Measurements from ENCODE around the gene TIPARP.

Gene TIPARP

GRCh38 chr3:156674046-156674910 is at the start of gene TIPARP:
Gene TIPARP (plus strand): TSS chr3:156674590. CDS start chr3:156677698, 3,108 bp downstream.
- POLR2A ChIA-PET: interaction anchor here (0.5 to 2.5 kb wide), 7 partner anchors 10 to 801 kb away, joined by 3 to 11 read pairs (median 4); no protein-coding TSS in a partner anchor
- DNase-seq (ENCODE audit: extremely low spot score): peak; percentile 98
- peak; percentile 78 for TF ChIP-seq CTCF (IDR thresholded peaks at IDR 0.05; ENCODE audit: control extremely low read depth, extremely low read depth, low read depth, missing control alignments)
- CTCF ChIA-PET: interaction anchor here (0.6 to 14.1 kb wide), 55 partner anchors 9 to 524 kb away, joined by 3 to 212 read pairs (median 4); partner anchors contain the start of gene SSR3

GRCh38 chr3:156626104-156626503 is 48.3 kb upstream of the TIPARP start:
- ChIA-PET CTCF (interaction anchor here (1.0 to 5.2 kb wide), 8 partner anchors 9 to 511 kb away, joined by 3 to 25 read pairs (median 4); partner anchors contain the start of gene TIPARP), POLR2A (no interaction called here)
- TF ChIP-seq CTCF (IDR thresholded peaks at IDR 0.05; ENCODE audit: control extremely low read depth, extremely low read depth, low read depth, missing control alignments): no peak
- DNase-seq (ENCODE audit: extremely low spot score): no peak

GRCh38 chr3:156627946-156628569 is 46.3 kb upstream of the TIPARP start:
- CTCF ChIA-PET: interaction anchor here (0.8 to 5.2 kb wide), 7 partner anchors 9 to 64 kb away, joined by 3 to 25 read pairs (median 4); partner anchors contain the start of gene TIPARP
- TF ChIP-seq CTCF (IDR thresholded peaks at IDR 0.05; ENCODE audit: control extremely low read depth, extremely low read depth, low read depth, missing control alignments): no peak
- POLR2A ChIA-PET: no interaction called here
- DNase-seq (ENCODE audit: extremely low spot score): no peak

GRCh38 chr3:156628836-156629618 is 45.4 kb upstream of the TIPARP start:
- ChIA-PET CTCF (interaction anchor here (0.8 to 5.2 kb wide), 8 partner anchors 10 to 509 kb away, joined by 3 to 25 read pairs (median 4); partner anchors contain the start of gene TIPARP), POLR2A (interaction anchor here (1.1 kb wide), 1 partner anchor 14 kb away, joined by 3 read pairs; no protein-coding TSS in a partner anchor)
- no peak for TF ChIP-seq CTCF (IDR thresholded peaks at IDR 0.05; ENCODE audit: control extremely low read depth, extremely low read depth, low read depth, missing control alignments)
- DNase-seq (ENCODE audit: extremely low spot score): no peak

- CTCF ChIA-PET: interaction anchor here (1.0 to 2.0 kb wide), 6 partner anchors 9 to 508 kb away, joined by 3 to 8 read pairs (median 4); partner anchors contain the start of gene TIPARP
- DNase-seq (ENCODE audit: extremely low spot score): no peak
- TF ChIP-seq CTCF (IDR thresholded peaks at IDR 0.05; ENCODE audit: control extremely low read depth, extremely low read depth, low read depth, missing control alignments): no peak
- POLR2A ChIA-PET: interaction anchor here (1.1 kb wide), 1 partner anchor 13 kb away, joined by 3 read pairs; no protein-coding TSS in a partner anchor
These were observed 44.2 kb upstream of the TIPARP start for GRCh38 chr3:156630081-156630772.
